Suprapubic skin (tissue), 4 donors: Measurements from ENCODE around the gene PABPN1L.

Source experiments
- CTCF ChIP-seq, 2 donors: fragments of 200-600 bp in 1 of 2; fragments of 450-650 bp in 1 of 2; sonication (generic) in 1 of 2; IDR thresholded peaks; one replicate each; pipeline ENCODE4 v1.5.1; 2016 to 2019; ENCODE audit warnings: antibody characterized with exemption in 2 of 2, mild to moderate bottlenecking in 1 of 2, moderate library complexity in 1 of 2
- EP300 ChIP-seq: sonication (generic); formaldehyde crosslinking; IDR thresholded peaks from one replicate; pipeline ENCODE4 v1.6.1; 2017; ENCODE audit warnings: antibody characterized with exemption
- POLR2A ChIP-seq, 2 donors: fragments of 450-650 bp; IDR thresholded peaks; one replicate each; pipeline ENCODE4 v1.6.1; 2017; ENCODE audit warnings: antibody characterized with exemption in 2 of 2, mild to moderate bottlenecking in 2 of 2, moderate library complexity in 2 of 2
- POLR2AphosphoS5 ChIP-seq, 3 donors: sonication (generic); formaldehyde crosslinking; IDR thresholded peaks; one replicate each; pipeline ENCODE4 v1.6.1; 2017; ENCODE audit warnings: antibody characterized with exemption in 3 of 3

GRCh38 chr16:88886420-88886844 lies 20.0 kb upstream of the PABPN1L start:
- no peak for TF ChIP-seq POLR2A (IDR thresholded peaks at IDR 0.05)
- no peak for TF ChIP-seq CTCF (IDR thresholded peaks at IDR 0.05)
- no peak for TF ChIP-seq POLR2AphosphoS5 (IDR thresholded peaks at IDR 0.05)
- no peak for TF ChIP-seq EP300
